Measurements from ENCODE around the gene NR6A1. TPM values are rescaled to one million over a fixed set of nuclear protein-coding genes. Genes with fewer than 3 reads are reported as not detected.

Gene NR6A1
- total RNA-seq (0.58 TPM), polyA plus RNA-seq (ENCODE audit: insufficient read depth in 1 of 8, insufficient read length in 8 of 8, low replicate concordance in 1 of 8) (under 1 TPM; 0.41 to 0.93 (median 0.67) TPM)
- long read RNA-seq, donor 1: 0 reads
- long read RNA-seq, donor 2: 0 reads
- long read RNA-seq, donor 3, partial matches to known transcripts: 0 of 6 reads
- long read RNA-seq, donor 3, other reads (novel, unspliced or antisense): 6 of 6 reads
- long read RNA-seq, donor 4: 0 reads
- long read RNA-seq, donor 5, partial matches to known transcripts: 0 of 13 reads
- long read RNA-seq, donor 5, other reads (novel, unspliced or antisense): 13 of 13 reads
- long read RNA-seq, donor 6: 0 reads
- long read RNA-seq, donor 7: 0 reads
- long read RNA-seq, donor 8: 0 reads
- long read RNA-seq, donor 9: 0 reads
- long read RNA-seq, donor 10, partial matches to known transcripts: 5 of 5 reads
- long read RNA-seq, donor 10, other reads (novel, unspliced or antisense): 0 of 5 reads
- long read RNA-seq, donor 11, partial matches to known transcripts: 0 of 6 reads
- long read RNA-seq, donor 11, other reads (novel, unspliced or antisense): 6 of 6 reads

GRCh38 chr9:124771021-124771866, at the start of gene NR6A1:
Gene NR6A1, minus strand, starts transcription at chr9:124771311.
- H3K4me3 ChIP-seq (ENCODE audit: low read length): peak within 1 kb of the TSS; percentile 57
- H3K27me3 ChIP-seq (ENCODE audit: control insufficient read depth, insufficient read depth, low read length): peaks cover 26% of the 10 kb centered on the region
- H3K27ac ChIP-seq (ENCODE audit: low read length): peak within 1 kb of the TSS; percentile 78
- H3K36me3 ChIP-seq (ENCODE audit: control insufficient read depth, insufficient read depth, low read length): no peaks in the 10 kb centered on the region
- DNase-seq: peak; percentile 99
- no peaks in the 10 kb centered on the region for H3K9me3 ChIP-seq (replicated peaks; ENCODE audit: control insufficient read depth, low read depth, low read length)
- WGBS (ENCODE audit: insufficient coverage): 0% methylated on average over 44 of the region's 82 CpGs
- H3K4me1 ChIP-seq (ENCODE audit: control insufficient read depth, insufficient read depth, low read length): peaks cover 29% of the 10 kb centered on the region

DNA sequence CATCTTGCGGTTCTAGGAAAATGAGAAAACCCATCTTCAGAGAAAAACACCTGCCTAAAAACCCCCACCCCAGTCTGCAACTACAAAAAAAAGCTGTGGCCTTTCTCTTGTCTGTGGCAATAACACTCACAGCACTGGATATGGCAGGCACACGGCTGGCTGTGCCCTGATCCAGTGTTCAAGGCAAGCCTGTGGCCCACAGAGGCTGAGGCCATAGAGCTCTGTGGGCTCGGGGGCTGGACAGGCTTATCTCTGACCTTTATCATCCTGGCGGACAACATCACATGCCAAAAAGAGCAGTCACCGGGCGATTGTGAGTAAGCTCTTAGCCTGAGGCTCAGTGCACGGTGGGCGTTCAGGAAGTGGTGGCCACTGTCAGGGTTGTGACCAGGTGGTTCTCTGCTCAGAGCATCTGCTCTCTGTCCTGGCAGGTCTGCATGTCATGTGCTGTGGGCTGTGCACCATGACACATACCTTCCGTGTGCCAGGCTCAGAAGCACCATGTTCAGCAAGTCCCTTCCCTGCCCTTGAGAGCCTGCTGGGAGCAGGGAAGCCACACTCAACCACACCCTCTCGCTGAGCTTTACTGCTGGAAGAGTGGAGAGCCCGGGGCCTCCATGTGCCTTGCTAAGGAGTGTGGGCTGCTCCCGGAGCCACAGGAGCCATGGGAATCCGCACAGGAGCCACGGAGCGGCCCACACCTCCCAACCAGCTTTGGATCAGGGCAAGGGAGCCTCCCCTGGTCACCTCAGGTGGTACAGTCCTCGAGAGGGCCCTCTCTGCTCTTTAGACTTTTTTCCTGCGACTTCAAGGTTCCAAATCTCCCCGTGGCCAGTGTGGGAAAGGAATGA, 47.5 kb upstream of the NR6A1 start:
- DNase-seq: peak; percentile 39
- Histone ChIP-seq H3K4me3 (ENCODE audit: low read length) (no peak overlapping the region), H3K27ac (ENCODE audit: low read length) (peak overlapping the region; percentile 65), H3K4me1 (ENCODE audit: control insufficient read depth, insufficient read depth, low read length) (peaks cover 59% of the 10 kb centered on the region), H3K27me3 (ENCODE audit: control insufficient read depth, insufficient read depth, low read length) (no peaks in the 10 kb centered on the region), H3K9me3 (replicated peaks; ENCODE audit: control insufficient read depth, low read depth, low read length) (no peaks in the 10 kb centered on the region), H3K36me3 (ENCODE audit: control insufficient read depth, insufficient read depth, low read length) (no peaks in the 10 kb centered on the region)
- 61% methylated on average over 12 of the region's 18 CpGs for WGBS (ENCODE audit: insufficient coverage)

DNA sequence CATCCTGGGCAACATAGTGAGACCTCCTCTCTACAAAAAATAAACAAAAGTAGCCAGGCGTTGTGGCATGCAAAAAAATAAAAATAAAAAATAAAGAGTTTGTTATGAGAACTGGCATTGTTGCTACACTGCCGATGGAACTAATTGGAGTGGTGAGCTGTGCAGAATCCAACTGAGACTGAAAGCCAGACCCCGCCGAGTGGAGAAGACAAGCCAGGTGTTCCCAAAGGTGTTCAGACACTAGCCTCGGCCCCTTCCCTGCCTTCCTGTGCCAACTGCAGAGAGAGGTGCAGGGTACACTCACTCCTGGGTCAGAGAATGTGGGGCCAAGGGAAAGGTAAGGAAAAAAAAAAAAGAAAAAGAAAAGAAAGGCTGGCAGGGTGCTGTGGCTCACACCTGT, 44.5 kb upstream of the NR6A1 start:
- H3K4me3 ChIP-seq (ENCODE audit: low read length): no peak overlapping the region
- H3K27ac ChIP-seq (ENCODE audit: low read length): no peak overlapping the region
- no peaks in the 10 kb centered on the region for H3K27me3 ChIP-seq (ENCODE audit: control insufficient read depth, insufficient read depth, low read length)
- peaks cover 71% of the 10 kb centered on the region for H3K4me1 ChIP-seq (ENCODE audit: control insufficient read depth, insufficient read depth, low read length)
- no peaks in the 10 kb centered on the region for H3K9me3 ChIP-seq (replicated peaks; ENCODE audit: control insufficient read depth, low read depth, low read length)
- WGBS (ENCODE audit: insufficient coverage): 100% methylated on average over 3 of the region's 5 CpGs
- DNase-seq: no peak
- peaks cover 7% of the 10 kb centered on the region for H3K36me3 ChIP-seq (ENCODE audit: control insufficient read depth, insufficient read depth, low read length)

- no peak for DNase-seq
- peaks cover 66% of the 10 kb centered on the region for H3K4me1 ChIP-seq (ENCODE audit: control insufficient read depth, insufficient read depth, low read length)
- no peaks in the 10 kb centered on the region for H3K9me3 ChIP-seq (replicated peaks; ENCODE audit: control insufficient read depth, low read depth, low read length)
- H3K27me3 ChIP-seq (ENCODE audit: control insufficient read depth, insufficient read depth, low read length): no peaks in the 10 kb centered on the region
- no peak overlapping the region for H3K4me3 ChIP-seq (ENCODE audit: low read length)
- 55% methylated on average over 3 of the region's 5 CpGs for WGBS (ENCODE audit: insufficient coverage)
- H3K27ac ChIP-seq (ENCODE audit: low read length): peak overlapping the region; percentile 76
- peaks cover 21% of the 10 kb centered on the region for H3K36me3 ChIP-seq (ENCODE audit: control insufficient read depth, insufficient read depth, low read length)
Measured at GRCh38 chr9:124814164-124814535, 43.0 kb upstream of the NR6A1 start.

GRCh38 chr9:124813501-124814163, 42.5 kb upstream of the NR6A1 start:
- no peak for DNase-seq
- Histone ChIP-seq H3K27ac (ENCODE audit: low read length) (peak overlapping the region; percentile 76), H3K36me3 (ENCODE audit: control insufficient read depth, insufficient read depth, low read length) (peaks cover 25% of the 10 kb centered on the region), H3K27me3 (ENCODE audit: control insufficient read depth, insufficient read depth, low read length) (no peaks in the 10 kb centered on the region), H3K9me3 (replicated peaks; ENCODE audit: control insufficient read depth, low read depth, low read length) (no peaks in the 10 kb centered on the region), H3K4me3 (ENCODE audit: low read length) (no peak overlapping the region), H3K4me1 (ENCODE audit: control insufficient read depth, insufficient read depth, low read length) (peaks cover 60% of the 10 kb centered on the region)
- 67% methylated on average over 6 of the region's 11 CpGs for WGBS (ENCODE audit: insufficient coverage)

- Histone ChIP-seq H3K4me1 (ENCODE audit: control insufficient read depth, insufficient read depth, low read length) (peaks cover 55% of the 10 kb centered on the region), H3K4me3 (ENCODE audit: low read length) (no peak overlapping the region), H3K27me3 (ENCODE audit: control insufficient read depth, insufficient read depth, low read length) (no peaks in the 10 kb centered on the region), H3K9me3 (replicated peaks; ENCODE audit: control insufficient read depth, low read depth, low read length) (no peaks in the 10 kb centered on the region), H3K36me3 (ENCODE audit: control insufficient read depth, insufficient read depth, low read length) (peaks cover 31% of the 10 kb centered on the region), H3K27ac (ENCODE audit: low read length) (peak overlapping the region; percentile 76)
- WGBS (ENCODE audit: insufficient coverage): 76% methylated on average over 6 of the region's 7 CpGs
- DNase-seq: no peak
Measured at GRCh38 chr9:124813041-124813440, 41.9 kb upstream of the NR6A1 start.

DNA sequence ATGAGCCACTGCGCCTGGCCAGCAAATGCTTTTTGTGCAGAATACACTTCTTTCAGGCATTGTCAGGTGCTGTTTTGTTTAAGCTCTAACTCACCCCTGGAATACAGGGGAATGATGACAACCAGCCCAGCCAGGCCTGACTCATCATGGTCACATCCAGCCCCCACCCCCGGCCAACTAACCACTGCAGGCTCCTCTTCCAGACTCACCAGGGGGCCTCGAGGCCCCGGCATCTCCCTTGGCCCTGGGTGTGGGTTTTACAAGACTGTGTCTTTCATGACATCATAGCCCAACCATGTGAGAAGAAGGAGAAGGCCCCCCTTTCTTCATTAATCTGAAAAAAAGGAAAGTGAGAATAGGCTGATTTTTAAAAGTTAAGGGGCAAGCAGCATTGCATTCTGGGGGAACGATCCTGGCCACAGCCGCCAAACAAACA, 41.3 kb upstream of the NR6A1 start:
- DNase-seq: peak; percentile 93
- Histone ChIP-seq H3K9me3 (replicated peaks; ENCODE audit: control insufficient read depth, low read depth, low read length) (no peaks in the 10 kb centered on the region), H3K4me3 (ENCODE audit: low read length) (no peak overlapping the region), H3K27me3 (ENCODE audit: control insufficient read depth, insufficient read depth, low read length) (no peaks in the 10 kb centered on the region), H3K4me1 (ENCODE audit: control insufficient read depth, insufficient read depth, low read length) (peaks cover 59% of the 10 kb centered on the region), H3K36me3 (ENCODE audit: control insufficient read depth, insufficient read depth, low read length) (peaks cover 37% of the 10 kb centered on the region), H3K27ac (ENCODE audit: low read length) (peak overlapping the region; percentile 76)
- 57% methylated on average over 1 of the region's 6 CpGs for WGBS (ENCODE audit: insufficient coverage)

- peak overlapping the region; percentile 97 for H3K27ac ChIP-seq (ENCODE audit: low read length)
- WGBS (ENCODE audit: insufficient coverage): 20% methylated on average over 8 of the region's 12 CpGs
- DNase-seq: peak; percentile 93
- no peaks in the 10 kb centered on the region for H3K9me3 ChIP-seq (replicated peaks; ENCODE audit: control insufficient read depth, low read depth, low read length)
- peaks cover 41% of the 10 kb centered on the region for H3K36me3 ChIP-seq (ENCODE audit: control insufficient read depth, insufficient read depth, low read length)
- peaks cover 51% of the 10 kb centered on the region for H3K4me1 ChIP-seq (ENCODE audit: control insufficient read depth, insufficient read depth, low read length)
- H3K27me3 ChIP-seq (ENCODE audit: control insufficient read depth, insufficient read depth, low read length): no peaks in the 10 kb centered on the region
- no peak overlapping the region for H3K4me3 ChIP-seq (ENCODE audit: low read length)
Measured at GRCh38 chr9:124810663-124811355, 39.7 kb upstream of the NR6A1 start.
